Progenitor cell of endocrine pancreas (in vitro differentiated cells): Measurements from ENCODE around the gene CHORDC1. TPM values are rescaled to one million over a fixed set of nuclear protein-coding genes. Genes with fewer than 3 reads are reported as not detected.
"Not testable (repeated sequence)": the region's sequence is repeated elsewhere in the genome, so short reads cannot be mapped to it uniquely, and the experiment has no call there.

Source experiments
- DNase-seq: peaks from one replicate; pipeline ENCODE4 v3.0.0; 2021; ENCODE audit warnings: low spot score; ENCODE audit not compliant: unreplicated experiment
- H3K27ac Mint-ChIP-seq: 2 replicates; pipeline ENCODE4 v1.8.0; 2021; ENCODE audit warnings: mild to moderate bottlenecking, moderate library complexity, mixed read lengths
- H3K27me3 Mint-ChIP-seq: 2 replicates; pipeline ENCODE4 v1.8.0; 2021; ENCODE audit warnings: mixed read lengths
- H3K36me3 Mint-ChIP-seq: 2 replicates; pipeline ENCODE4 v1.8.0; 2022; ENCODE audit warnings: mixed read lengths; ENCODE audit not compliant: insufficient read depth
- H3K4me1 Mint-ChIP-seq: 2 replicates; pipeline ENCODE4 v1.8.0; 2021; ENCODE audit warnings: low read depth, mixed read lengths
- H3K4me3 Mint-ChIP-seq: 2 replicates; pipeline ENCODE4 v1.8.0; 2021; ENCODE audit warnings: low read depth, mild to moderate bottlenecking, moderate library complexity, mixed read lengths
- H3K9me3 Mint-ChIP-seq: 2 replicates; pipeline ENCODE4 v1.8.0; 2021; ENCODE audit warnings: low read depth, mixed read lengths
- CTCF ChIP-seq: fragments of 200-600 bp; sonication (generic); IDR thresholded peaks from one replicate; pipeline ENCODE4 v1.5.0; 2021; ENCODE audit warnings: antibody characterized with exemption, mild to moderate bottlenecking; ENCODE audit not compliant: unreplicated experiment
- total RNA-seq: library from RNA; stranded (reverse); gene quantifications from 2 replicates; pipeline ENCODE4 v1.2.1, GENCODE V29; 2021

The CHORDC1 gene
- total RNA-seq, 1 donor from 2014 or later = 56.8 TPM

GRCh38 chr11:90168571-90168970 lies 54.3 kb downstream of the CHORDC1 start:
- TF ChIP-seq CTCF = no peak
- no peak for DNase-seq
- Mint-ChIP-seq H3K36me3 (peaks cover 6% of the 10 kb centered on the region), H3K27ac (no peak overlapping the region), H3K27me3 (no peaks in the 10 kb centered on the region), H3K9me3 (peaks cover 4% of the 10 kb centered on the region), H3K4me1 (no peaks in the 10 kb centered on the region), H3K4me3 (no peak overlapping the region)

- H3K27ac Mint-ChIP-seq, DNase-seq, H3K4me1 Mint-ChIP-seq, H3K9me3 Mint-ChIP-seq, H3K4me3 Mint-ChIP-seq, H3K36me3 Mint-ChIP-seq, H3K27me3 Mint-ChIP-seq: not testable (repeated sequence)
These were observed 55.1 kb downstream of the CHORDC1 start for GRCh38 chr11:90167704-90168103.

- not testable (repeated sequence) for H3K27me3 Mint-ChIP-seq
These were observed 55.8 kb downstream of the CHORDC1 start for GRCh38 chr11:90166982-90167573.

More at GRCh38 chr11:90166982-90167573, 55.8 kb downstream of the CHORDC1 start:
- not testable (repeated sequence) for DNase-seq, H3K4me3 Mint-ChIP-seq, H3K4me1 Mint-ChIP-seq, H3K9me3 Mint-ChIP-seq, H3K27ac Mint-ChIP-seq, H3K36me3 Mint-ChIP-seq

Other genes starting within 250 kb of the CHORDC1 start
- not detected in 2 replicates for gene TRIM49C, start 191.9 kb downstream of the CHORDC1 start, total RNA-seq
- gene UBTFL1, start 137.1 kb downstream of the CHORDC1 start, total RNA-seq = not detected in 2 replicates
- gene NAALAD2, start 88.4 kb downstream of the CHORDC1 start, total RNA-seq = 5.5 and 6.4 TPM in 2 replicates